GM18502 (cell line): ENCODE measurements around the gene SUPT4H1.
"Not testable (repeated sequence)": the region's sequence is repeated elsewhere in the genome, so short reads cannot be mapped to it uniquely, and the experiment has no call there.

ENCODE experiments used
- ATAC-seq: cut with Tn5 transposase; IDR thresholded peaks from one replicate; pipeline ENCODE4 v1.9.1; 2021; ENCODE audit warnings: mild to moderate bottlenecking; ENCODE audit not compliant: unreplicated experiment, poor library complexity

Gene SUPT4H1

DNA sequence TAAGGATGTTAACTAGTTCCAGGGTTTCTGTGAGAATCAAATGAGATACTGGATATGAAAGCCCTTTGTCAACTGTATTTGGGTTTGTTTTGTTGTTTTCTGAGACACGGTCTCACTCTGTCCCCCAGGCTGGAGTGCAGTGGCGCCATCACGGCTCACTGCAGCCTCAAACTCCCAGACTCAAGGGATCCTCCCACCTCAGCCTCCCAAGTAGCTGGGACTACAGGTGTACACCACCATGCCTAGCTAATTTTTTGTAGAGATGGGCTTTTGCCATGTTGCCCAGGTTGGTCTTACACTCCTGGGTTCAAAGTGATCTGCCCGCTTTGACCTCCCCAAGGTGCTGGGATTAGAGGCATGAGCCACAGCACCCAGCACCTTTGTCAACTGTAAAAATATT, 8.9 kb downstream of the SUPT4H1 start:
- ATAC-seq = no peak

DNA sequence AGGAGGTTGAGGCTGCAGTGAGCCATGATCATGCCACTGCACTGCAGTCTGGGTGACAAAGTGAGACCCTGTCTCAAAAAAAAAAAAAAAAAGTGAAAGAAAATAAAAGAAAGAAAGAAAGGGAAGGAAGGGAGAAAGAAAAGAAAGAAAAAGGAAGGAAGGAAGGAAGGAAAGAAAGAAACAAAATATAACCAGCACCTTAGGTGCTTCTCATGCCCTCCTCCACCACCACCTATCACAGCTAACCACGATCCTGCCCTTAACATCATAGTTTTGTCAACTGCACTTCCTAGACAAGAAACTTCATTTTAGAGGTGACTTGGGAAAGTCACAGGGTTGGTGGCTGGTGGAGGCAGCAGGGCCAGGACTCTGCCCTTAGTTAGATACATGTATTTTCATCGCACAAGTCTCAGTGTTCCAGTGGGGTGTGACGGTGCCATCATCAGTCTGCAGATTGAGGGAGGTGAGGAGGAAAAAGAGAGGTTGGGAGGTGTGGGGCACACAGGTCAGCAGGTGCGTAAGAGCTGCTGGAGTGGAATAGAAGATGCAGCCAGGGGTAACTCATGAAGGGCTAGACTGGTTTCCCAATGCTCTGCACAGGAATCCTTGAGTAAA, 10.0 kb downstream of the SUPT4H1 start:
- no peak for ATAC-seq

- ATAC-seq = not testable (repeated sequence)
Measured at GRCh38 chr17:58341136-58341860, 10.7 kb downstream of the SUPT4H1 start.

GRCh38 chr17:58340405-58340876, 11.6 kb downstream of the SUPT4H1 start:
- ATAC-seq = no peak

- no peak for ATAC-seq
Measured at GRCh38 chr17:58339755-58340404, 12.1 kb downstream of the SUPT4H1 start.

- ATAC-seq = peak; percentile 35
Measured at GRCh38 chr17:58338841-58339754, 12.9 kb downstream of the SUPT4H1 start.

- ATAC-seq = no peak
Measured at GRCh38 chr17:58338454-58338840, 13.6 kb downstream of the SUPT4H1 start.

- peak; percentile 61 for ATAC-seq
Measured at GRCh38 chr17:58337600-58338453, 14.2 kb downstream of the SUPT4H1 start.

DNA sequence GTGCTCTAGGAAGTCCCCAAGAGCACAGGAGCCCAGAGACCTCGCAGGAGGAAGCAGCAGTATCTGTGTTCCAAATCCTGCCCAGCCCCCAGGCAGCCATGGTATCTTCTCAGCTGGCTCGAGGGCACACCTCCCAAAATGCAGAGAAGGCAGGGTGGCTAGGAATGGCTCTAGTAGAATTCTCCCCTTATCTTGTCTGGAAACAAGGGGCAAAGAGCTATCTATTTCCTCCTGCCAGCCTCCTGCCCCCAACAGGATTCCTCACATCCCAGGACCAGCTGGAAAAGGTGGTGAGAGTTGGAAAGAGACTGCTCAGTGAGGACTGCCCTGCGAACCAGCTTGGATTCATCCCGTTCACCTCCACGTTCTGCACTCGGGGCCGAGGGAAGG, 14.8 kb downstream of the SUPT4H1 start:
- no peak for ATAC-seq

- no peak for ATAC-seq
Measured at GRCh38 chr17:58336456-58337209, 15.4 kb downstream of the SUPT4H1 start.

DNA sequence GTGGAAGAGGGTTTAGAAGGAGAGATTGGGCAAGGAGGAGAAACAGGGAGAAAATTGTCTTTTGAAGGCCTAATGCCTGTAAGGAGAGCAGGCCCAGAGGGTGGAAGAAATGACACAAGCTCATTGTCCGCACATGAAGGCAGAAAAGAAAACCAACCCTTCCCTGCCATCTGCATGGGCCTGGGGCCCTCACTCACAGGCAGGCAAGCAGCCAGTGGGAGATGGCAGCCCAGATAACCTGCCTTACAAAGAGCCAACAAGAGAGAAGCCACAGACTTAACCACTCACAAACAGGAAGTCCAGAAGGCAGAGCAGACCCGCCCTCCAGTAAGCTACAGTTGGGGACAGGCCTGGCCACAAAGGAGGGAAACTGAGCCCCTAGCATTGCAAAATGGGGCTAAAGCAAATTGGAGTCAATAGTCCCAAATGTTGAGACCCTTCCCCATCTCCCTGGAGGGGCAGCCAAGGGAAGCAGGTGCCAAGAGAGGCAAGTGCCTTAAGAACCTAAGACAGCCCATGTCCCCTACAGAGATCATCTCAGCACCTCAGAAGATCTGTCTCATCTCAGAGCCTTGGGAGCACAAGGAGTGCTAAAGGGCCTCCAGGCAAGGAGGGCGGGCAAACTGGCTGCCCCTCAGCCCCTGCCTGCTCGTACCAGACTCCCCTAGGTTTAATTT, 16.1 kb downstream of the SUPT4H1 start:
- ATAC-seq = no peak

DNA sequence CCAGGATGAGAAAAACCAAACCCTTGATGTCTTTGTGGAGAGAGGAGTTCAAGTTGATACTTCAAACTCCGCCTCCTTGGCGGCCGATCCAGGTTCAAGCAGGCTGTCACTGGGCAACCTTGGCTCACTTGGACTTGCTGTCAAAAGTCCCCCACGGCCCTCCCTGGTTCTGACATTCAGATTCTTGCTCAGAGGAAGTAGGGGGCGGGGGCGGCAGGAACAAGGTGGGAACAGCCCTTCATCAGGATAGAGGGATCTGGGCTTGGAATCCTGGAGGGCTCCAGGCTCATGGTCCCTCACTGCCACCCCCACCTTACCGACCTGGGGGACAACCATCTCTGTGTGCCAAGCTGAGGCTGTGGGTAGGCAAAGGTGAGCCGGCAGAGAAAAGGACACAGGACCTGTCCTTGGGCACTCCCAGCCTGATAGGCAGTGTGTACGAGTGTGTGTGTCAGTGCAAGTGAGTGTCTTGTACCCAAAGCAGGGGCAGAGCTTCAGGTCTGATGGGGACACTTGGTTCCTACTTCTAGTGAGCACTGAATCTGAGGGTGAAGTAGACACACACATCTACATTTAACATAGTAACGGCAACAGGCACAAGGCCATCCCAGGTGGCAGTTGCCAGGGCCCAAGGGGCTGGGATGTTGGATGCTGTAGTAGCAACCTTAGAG, 16.8 kb downstream of the SUPT4H1 start:
- ATAC-seq = no peak

- ATAC-seq = no peak
Measured at GRCh38 chr17:58334661-58335060, 17.3 kb downstream of the SUPT4H1 start.

- ATAC-seq = no peak
Measured at GRCh38 chr17:58334256-58334655, 17.7 kb downstream of the SUPT4H1 start.

DNA sequence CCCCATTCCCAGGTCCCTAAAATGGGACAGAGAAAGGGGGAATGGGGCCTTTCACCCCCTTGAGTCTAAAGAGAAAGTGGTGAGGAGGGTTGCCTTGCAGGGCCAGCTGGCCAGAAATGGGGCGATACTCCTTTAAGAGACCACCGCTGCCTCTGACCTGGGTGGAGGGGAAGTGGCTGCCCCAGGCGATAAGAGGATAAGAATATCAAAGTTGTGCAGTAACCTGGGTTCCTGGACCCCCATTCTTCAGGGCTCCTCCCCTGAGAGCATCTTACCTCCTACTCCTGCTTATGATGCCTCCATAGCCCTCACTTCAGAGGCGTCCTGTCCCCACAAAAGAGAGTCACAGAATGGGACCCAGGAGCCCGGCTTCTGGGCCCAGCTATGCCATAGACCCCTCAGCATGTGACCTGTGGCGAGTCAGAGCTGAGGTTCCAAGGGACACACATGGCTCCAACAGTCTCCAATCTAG, 18.2 kb downstream of the SUPT4H1 start:
- ATAC-seq = no peak

GRCh38 chr17:58332778-58333735, 18.9 kb downstream of the SUPT4H1 start:
- ATAC-seq = no peak
